ENCODE results near the gene THOC6.

THOC6 gene

DNA sequence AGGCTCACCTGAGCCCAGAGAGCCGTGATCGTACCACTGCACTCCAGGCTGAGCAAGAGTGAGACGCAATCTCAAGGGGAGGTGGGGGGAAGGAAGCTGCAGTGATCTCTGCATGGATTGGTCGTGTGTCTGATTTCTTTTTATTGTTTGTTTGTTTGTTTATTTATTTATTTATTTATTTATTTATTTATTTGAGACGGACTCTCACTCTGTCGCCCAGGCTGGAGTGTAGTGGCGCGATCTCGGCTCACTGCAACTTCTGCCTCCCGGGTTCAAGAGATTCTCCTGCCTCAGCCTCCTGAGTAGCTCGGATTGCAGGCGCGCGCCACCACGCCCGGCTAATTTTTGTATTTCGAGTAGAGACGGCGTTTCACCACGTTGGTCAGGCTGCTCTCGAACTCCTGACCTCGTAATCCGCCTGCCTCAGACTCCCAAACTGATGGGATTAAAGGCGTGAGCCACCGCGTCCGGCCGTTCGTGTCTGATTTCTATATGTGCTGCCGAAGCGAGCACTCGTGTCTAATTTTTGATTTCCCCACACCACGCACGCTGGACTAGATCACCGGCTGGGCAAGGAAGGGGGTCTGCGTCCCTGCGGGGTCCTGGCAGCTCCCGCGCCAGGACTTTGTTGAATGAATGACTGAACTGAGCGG lies 4.1 kb upstream of the THOC6 start:
- Mint-ChIP-seq H3K4me3 (peak overlapping the region; percentile 85), H3K27ac (peak overlapping the region; percentile 82), H3K9me3 (no peaks in the 10 kb centered on the region), H3K36me3 (ENCODE audit: low read depth) (peaks cover 4% of the 10 kb centered on the region), H3K27me3 (peaks cover 3% of the 10 kb centered on the region), H3K4me1 (ENCODE audit: low read depth) (peaks cover 52% of the 10 kb centered on the region)

DNA sequence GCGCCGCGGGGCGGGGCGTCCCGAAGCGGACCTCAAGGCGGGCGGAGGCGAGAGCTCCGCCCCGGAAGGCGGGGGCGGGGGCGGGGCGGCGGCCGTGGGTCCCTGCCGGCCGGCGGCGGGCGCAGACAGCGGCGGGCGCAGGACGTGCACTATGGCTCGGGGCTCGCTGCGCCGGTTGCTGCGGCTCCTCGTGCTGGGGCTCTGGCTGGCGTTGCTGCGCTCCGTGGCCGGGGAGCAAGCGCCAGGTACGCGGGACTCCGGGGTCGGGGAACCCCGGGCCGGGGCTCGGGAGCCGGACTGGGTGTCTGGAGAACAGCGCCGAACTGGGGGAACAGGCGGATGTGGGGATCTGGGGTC lies 3.6 kb upstream of the THOC6 start, which contains the start of gene TNFRSF12A:
Gene TNFRSF12A (plus strand): TSS at position 122 of the 357 bp plus-strand sequence. CDS start 30 bp downstream, at position 152.
- H3K9me3 Mint-ChIP-seq: no peaks in the 10 kb centered on the region
- H3K36me3 Mint-ChIP-seq (ENCODE audit: low read depth): peaks cover 4% of the 10 kb centered on the region
- H3K27ac Mint-ChIP-seq: peak within 1 kb of the TSS; percentile 97
- H3K27me3 Mint-ChIP-seq: no peaks in the 10 kb centered on the region
- peaks cover 52% of the 10 kb centered on the region for H3K4me1 Mint-ChIP-seq (ENCODE audit: low read depth)
- peak within 1 kb of the TSS; percentile 85 for H3K4me3 Mint-ChIP-seq

DNA sequence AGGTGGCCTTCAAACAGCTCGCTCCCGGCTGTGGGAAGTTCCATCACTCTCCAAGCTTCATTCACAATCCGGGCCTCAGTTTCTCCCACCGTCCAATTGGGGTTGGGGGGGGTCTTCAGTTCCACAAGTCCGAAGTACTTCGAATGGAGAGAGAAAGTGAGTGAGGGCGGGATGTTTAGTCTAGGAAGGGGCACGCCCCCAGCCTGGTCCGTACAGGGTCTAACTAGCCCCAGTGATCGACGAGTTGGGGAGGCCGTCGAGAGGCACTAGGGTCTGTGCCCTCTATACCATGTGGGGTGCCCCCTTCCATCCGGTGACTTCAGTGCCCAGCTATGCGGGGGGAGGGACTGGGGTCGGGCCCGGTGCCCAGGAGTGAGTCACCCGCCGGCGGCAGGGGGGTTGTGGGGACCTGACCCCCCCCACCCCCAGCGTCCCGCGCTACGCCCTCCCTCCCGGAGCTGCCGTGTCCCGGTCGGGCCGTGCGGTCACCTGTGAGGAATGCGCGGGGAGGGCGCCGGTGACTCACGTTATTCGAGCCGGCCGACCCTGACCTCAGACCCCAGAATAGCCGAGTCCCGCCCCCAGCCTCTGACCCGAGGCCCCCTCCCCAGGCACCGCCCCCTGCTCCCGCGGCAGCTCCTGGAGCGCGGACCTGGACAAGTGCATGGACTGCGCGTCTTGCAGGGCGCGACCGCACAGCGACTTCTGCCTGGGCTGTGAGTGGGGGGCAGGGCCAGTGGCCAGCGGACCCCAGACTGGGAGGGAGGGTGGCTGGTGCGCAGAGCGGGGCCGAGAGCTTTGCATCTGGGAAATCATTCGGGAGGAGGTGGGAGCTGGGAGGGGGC lies 3.0 kb upstream of the THOC6 start:
- Mint-ChIP-seq H3K9me3 (no peaks in the 10 kb centered on the region), H3K4me3 (peak overlapping the region; percentile 85), H3K27me3 (no peaks in the 10 kb centered on the region), H3K4me1 (ENCODE audit: low read depth) (peaks cover 52% of the 10 kb centered on the region), H3K27ac (peak overlapping the region; percentile 97), H3K36me3 (ENCODE audit: low read depth) (peaks cover 4% of the 10 kb centered on the region)

- H3K4me3 Mint-ChIP-seq: peak overlapping the region; percentile 85
- H3K36me3 Mint-ChIP-seq (ENCODE audit: low read depth): peaks cover 12% of the 10 kb centered on the region
- H3K27me3 Mint-ChIP-seq: no peaks in the 10 kb centered on the region
- H3K27ac Mint-ChIP-seq: peak overlapping the region; percentile 97
- H3K4me1 Mint-ChIP-seq (ENCODE audit: low read depth): peaks cover 52% of the 10 kb centered on the region
- no peaks in the 10 kb centered on the region for H3K9me3 Mint-ChIP-seq
These were observed 2.2 kb upstream of the THOC6 start for GRCh38 chr16:3021449-3022207.

DNA sequence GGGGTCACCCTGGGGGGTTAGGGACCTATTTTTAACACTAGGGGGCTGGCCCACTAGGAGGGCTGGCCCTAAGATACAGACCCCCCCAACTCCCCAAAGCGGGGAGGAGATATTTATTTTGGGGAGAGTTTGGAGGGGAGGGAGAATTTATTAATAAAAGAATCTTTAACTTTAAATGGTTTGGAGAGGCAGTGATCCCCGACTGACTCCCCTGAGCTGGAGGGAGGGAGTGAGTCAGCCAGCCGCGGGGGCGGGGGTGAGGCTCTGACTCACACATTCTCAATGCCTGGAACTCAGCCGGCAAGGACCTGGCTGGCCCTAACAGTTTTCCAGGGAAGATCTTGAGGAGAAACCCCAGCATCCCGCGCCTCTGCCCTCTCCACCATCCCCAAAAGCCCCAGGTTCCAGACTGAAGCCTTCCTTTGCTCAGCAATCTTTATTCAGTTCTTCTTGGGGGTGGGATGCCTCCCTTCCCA lies 1.6 kb upstream of the THOC6 start:
- Mint-ChIP-seq H3K9me3 (no peaks in the 10 kb centered on the region), H3K27ac (peak overlapping the region; percentile 97), H3K4me1 (ENCODE audit: low read depth) (peaks cover 52% of the 10 kb centered on the region), H3K27me3 (no peaks in the 10 kb centered on the region), H3K4me3 (peak overlapping the region; percentile 85), H3K36me3 (ENCODE audit: low read depth) (peaks cover 19% of the 10 kb centered on the region)

DNA sequence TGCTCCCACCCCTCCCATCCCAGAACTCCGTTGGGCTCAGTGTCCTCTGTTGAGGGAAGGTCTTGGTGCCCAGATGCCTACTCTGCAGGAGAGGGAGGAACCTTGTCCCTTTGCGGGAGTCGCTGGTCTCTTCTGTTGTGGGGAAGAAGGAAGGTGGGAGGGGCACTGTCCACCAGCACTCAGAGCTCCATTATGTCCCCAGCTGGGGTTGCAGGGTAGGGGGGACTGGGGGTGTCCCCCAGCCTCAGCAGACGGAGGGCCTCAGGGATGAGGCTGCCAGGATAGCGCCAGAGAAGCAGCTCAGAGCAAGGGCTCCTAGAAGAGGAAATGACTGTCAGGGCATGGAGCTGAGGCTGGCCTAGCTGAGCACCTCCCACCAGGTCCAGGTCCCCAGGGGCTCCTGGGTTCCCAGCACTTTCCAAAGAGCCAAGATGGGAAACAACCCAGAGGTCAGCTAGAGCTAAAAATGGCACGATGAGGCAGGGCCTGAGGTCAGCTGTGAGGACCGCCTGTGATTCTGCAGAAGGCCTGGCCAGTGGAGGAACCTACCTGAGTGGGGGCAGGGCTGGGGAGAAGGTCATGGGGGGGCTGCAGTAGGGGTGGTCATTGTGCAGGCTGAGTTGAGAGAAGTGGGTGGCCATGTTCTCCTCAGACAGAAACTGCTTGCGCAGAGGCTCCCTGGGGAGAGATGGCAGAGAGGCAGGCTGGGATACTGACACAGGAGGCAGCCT lies 986 bp upstream of the THOC6 start:
- Mint-ChIP-seq H3K27me3 (no peaks in the 10 kb centered on the region), H3K27ac (peak overlapping the region; percentile 97), H3K4me1 (ENCODE audit: low read depth) (peaks cover 52% of the 10 kb centered on the region), H3K9me3 (no peaks in the 10 kb centered on the region), H3K4me3 (peak overlapping the region; percentile 85), H3K36me3 (ENCODE audit: low read depth) (peaks cover 19% of the 10 kb centered on the region)

- Mint-ChIP-seq H3K4me1 (ENCODE audit: low read depth) (peaks cover 50% of the 10 kb centered on the region), H3K27me3 (no peaks in the 10 kb centered on the region), H3K36me3 (ENCODE audit: low read depth) (peaks cover 19% of the 10 kb centered on the region), H3K27ac (peak overlapping the region; percentile 97), H3K4me3 (peak overlapping the region; percentile 85), H3K9me3 (no peaks in the 10 kb centered on the region)
These were observed 493 bp upstream of the THOC6 start for GRCh38 chr16:3023415-3023668.

GRCh38 chr16:3025032-3026002 lies 1.5 kb downstream of the THOC6 start:
- Mint-ChIP-seq H3K4me3 (peak overlapping the region; percentile 85), H3K36me3 (ENCODE audit: low read depth) (peaks cover 19% of the 10 kb centered on the region), H3K27me3 (peaks cover 15% of the 10 kb centered on the region), H3K4me1 (ENCODE audit: low read depth) (peaks cover 53% of the 10 kb centered on the region), H3K27ac (no peak overlapping the region), H3K9me3 (no peaks in the 10 kb centered on the region)

DNA sequence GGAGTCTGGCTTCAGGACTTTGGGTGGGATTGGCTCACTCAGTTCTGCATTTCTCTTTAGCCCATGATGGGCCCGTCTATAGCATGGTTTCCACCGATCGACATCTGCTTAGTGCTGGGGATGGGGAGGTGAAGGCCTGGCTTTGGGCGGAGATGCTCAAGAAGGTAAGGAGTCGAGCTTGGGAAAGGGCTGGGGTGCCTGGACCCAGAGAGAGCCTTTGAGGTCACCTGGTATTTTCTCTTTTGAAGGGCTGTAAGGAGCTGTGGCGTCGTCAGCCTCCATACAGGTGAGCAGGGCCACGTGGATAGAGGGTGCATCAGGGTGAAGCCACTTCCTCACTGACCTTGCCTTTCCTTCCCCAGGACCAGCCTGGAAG lies 2.2 kb downstream of the THOC6 start:
- Mint-ChIP-seq H3K4me3 (no peak overlapping the region), H3K9me3 (no peaks in the 10 kb centered on the region), H3K4me1 (ENCODE audit: low read depth) (peaks cover 48% of the 10 kb centered on the region), H3K27ac (no peak overlapping the region), H3K36me3 (ENCODE audit: low read depth) (peaks cover 19% of the 10 kb centered on the region), H3K27me3 (peaks cover 21% of the 10 kb centered on the region)

DNA sequence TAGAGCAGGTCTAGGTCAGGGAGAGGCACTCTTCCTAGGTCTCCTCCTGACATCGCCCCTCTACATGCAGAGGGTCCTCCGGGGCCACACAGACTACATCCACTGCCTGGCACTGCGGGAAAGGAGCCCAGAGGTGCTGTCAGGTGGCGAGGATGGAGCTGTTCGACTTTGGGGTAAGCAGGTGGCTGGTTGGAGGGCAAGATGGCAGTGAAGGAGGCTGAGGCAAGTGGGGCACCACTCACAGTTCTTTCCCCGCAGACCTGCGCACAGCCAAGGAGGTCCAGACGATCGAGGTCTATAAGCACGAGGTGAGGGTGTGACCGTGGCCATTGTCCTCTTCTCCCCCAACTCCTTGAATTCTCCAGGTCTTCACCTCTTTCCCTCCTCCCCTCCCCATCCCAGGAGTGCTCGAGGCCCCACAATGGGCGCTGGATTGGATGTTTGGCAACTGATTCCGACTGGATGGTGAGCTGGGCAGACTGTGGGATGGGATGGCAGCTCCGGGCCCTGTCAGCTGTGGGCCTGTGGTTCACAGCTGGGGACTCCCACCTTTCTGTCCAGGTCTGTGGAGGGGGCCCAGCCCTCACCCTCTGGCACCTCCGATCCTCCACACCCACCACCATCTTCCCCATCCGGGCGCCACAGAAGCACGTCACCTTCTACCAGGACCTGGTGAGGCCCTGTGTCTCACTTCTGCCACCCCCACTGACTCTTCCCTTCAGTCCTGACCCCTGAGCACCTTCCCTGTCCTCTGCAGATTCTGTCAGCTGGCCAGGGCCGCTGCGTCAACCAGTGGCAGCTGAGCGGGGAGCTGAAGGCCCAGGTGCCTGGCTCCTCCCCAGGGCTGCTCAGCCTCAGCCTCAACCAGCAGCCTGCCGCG lies 3.0 kb downstream of the THOC6 start:
- peaks cover 41% of the 10 kb centered on the region for H3K4me1 Mint-ChIP-seq (ENCODE audit: low read depth)
- peaks cover 26% of the 10 kb centered on the region for H3K27me3 Mint-ChIP-seq
- H3K36me3 Mint-ChIP-seq (ENCODE audit: low read depth): peaks cover 19% of the 10 kb centered on the region
- H3K9me3 Mint-ChIP-seq: no peaks in the 10 kb centered on the region
- H3K27ac Mint-ChIP-seq: no peak overlapping the region
- H3K4me3 Mint-ChIP-seq: no peak overlapping the region

DNA sequence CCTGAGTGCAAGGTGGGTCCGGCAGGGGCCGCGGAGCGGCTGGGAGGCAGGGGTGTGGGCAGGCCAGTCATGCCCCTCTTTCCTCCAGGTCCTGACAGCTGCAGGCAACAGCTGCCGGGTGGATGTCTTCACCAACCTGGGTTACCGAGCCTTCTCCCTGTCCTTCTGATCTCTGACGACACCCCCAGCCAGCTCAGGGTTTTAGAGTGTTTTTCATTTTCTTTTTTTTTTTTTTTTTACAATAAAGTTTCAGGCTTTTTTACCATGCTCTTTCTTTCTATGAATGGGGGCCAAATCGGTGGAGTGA lies 3.6 kb downstream of the THOC6 start:
- H3K27me3 Mint-ChIP-seq: peaks cover 30% of the 10 kb centered on the region
- H3K9me3 Mint-ChIP-seq: no peaks in the 10 kb centered on the region
- H3K36me3 Mint-ChIP-seq (ENCODE audit: low read depth): peaks cover 19% of the 10 kb centered on the region
- H3K4me3 Mint-ChIP-seq: no peak overlapping the region
- H3K27ac Mint-ChIP-seq: no peak overlapping the region
- H3K4me1 Mint-ChIP-seq (ENCODE audit: low read depth): peaks cover 35% of the 10 kb centered on the region

- Mint-ChIP-seq H3K27ac (no peak overlapping the region), H3K36me3 (ENCODE audit: low read depth) (peaks cover 19% of the 10 kb centered on the region), H3K9me3 (no peaks in the 10 kb centered on the region), H3K4me3 (no peak overlapping the region), H3K27me3 (peaks cover 37% of the 10 kb centered on the region), H3K4me1 (ENCODE audit: low read depth) (peaks cover 28% of the 10 kb centered on the region)
These were observed 4.3 kb downstream of the THOC6 start for GRCh38 chr16:3027983-3028715.

All from stimulated activated naive CD8-positive, alpha-beta T cell treated with anti-CD3 and anti-CD28 coated beads, Interleukin-15, Interleukin-2, amounts not matched to agents 100 ng/mL and 50 ng/mL, for 24 hours (primary cell).